HUES48 (cell line): ENCODE data around the gene ALPK1.
"Not testable (repeated sequence)": the region's sequence is repeated elsewhere in the genome, so short reads cannot be mapped to it uniquely, and the experiment has no call there.

Experiments used
- H3K27ac ChIP-seq: one replicate; pipeline ENCODE4 v1.7.0; 2013; ENCODE audit warnings: low read depth, low read length, inconsistent platforms
- H3K27me3 ChIP-seq: 2 replicates; pipeline ENCODE4 v1.6.1; 2013; ENCODE audit warnings: mild to moderate bottlenecking, low read length; ENCODE audit not compliant: control insufficient read depth, insufficient read depth
- H3K36me3 ChIP-seq: 2 replicates; pipeline ENCODE4 v1.6.1; 2013; ENCODE audit warnings: low read length; ENCODE audit not compliant: control insufficient read depth, insufficient read depth
- H3K4me1 ChIP-seq: 2 replicates; pipeline ENCODE4 v1.6.1; 2013; ENCODE audit warnings: mild to moderate bottlenecking, low read length; ENCODE audit not compliant: control insufficient read depth, insufficient read depth
- H3K4me3 ChIP-seq: 2 replicates; pipeline ENCODE4 v1.5.1; 2013; ENCODE audit warnings: mild to moderate bottlenecking, low read depth, low read length
- H3K9ac ChIP-seq: 2 replicates; pipeline ENCODE4 v1.6.1; 2013; ENCODE audit warnings: mild to moderate bottlenecking, low read depth, low read length, moderate library complexity
- H3K9me3 ChIP-seq: 2 replicates; pipeline ENCODE4 v1.6.1; 2013; ENCODE audit warnings: low read length; ENCODE audit not compliant: control insufficient read depth, insufficient read depth

Gene ALPK1

GRCh38 chr4:112284662-112285411 lies 12.3 kb upstream of the ALPK1 start:
- H3K27me3 ChIP-seq = peaks cover 31% of the 10 kb centered on the region
- no peak overlapping the region for H3K27ac ChIP-seq
- peaks cover 8% of the 10 kb centered on the region for H3K4me1 ChIP-seq
- H3K9ac ChIP-seq = no peak overlapping the region
- no peaks in the 10 kb centered on the region for H3K36me3 ChIP-seq
- H3K9me3 ChIP-seq = no peaks in the 10 kb centered on the region
- H3K4me3 ChIP-seq = peak overlapping the region; percentile 81

- H3K9ac ChIP-seq = no peak overlapping the region
- no peaks in the 10 kb centered on the region for H3K9me3 ChIP-seq
- peaks cover 31% of the 10 kb centered on the region for H3K27me3 ChIP-seq
- H3K36me3 ChIP-seq = no peaks in the 10 kb centered on the region
- H3K4me1 ChIP-seq = peaks cover 8% of the 10 kb centered on the region
- no peak overlapping the region for H3K4me3 ChIP-seq
- H3K27ac ChIP-seq = no peak overlapping the region
Measured at GRCh38 chr4:112287258-112287989, 9.7 kb upstream of the ALPK1 start.

GRCh38 chr4:112288455-112288854 lies 8.7 kb upstream of the ALPK1 start:
- Histone ChIP-seq H3K27ac (no peak overlapping the region), H3K4me1 (peaks cover 8% of the 10 kb centered on the region)

GRCh38 chr4:112289407-112290253 lies 7.5 kb upstream of the ALPK1 start:
- Histone ChIP-seq H3K36me3 (no peaks in the 10 kb centered on the region), H3K4me1 (peaks cover 7% of the 10 kb centered on the region), H3K9me3 (no peaks in the 10 kb centered on the region), H3K27me3 (peaks cover 25% of the 10 kb centered on the region), H3K27ac (no peak overlapping the region), H3K4me3 (no peak overlapping the region), H3K9ac (no peak overlapping the region)

More at GRCh38 chr4:112288455-112288854, 8.7 kb upstream of the ALPK1 start:
- Histone ChIP-seq H3K27me3 (peaks cover 31% of the 10 kb centered on the region), H3K9ac (no peak overlapping the region), H3K9me3 (no peaks in the 10 kb centered on the region), H3K4me3 (no peak overlapping the region), H3K36me3 (no peaks in the 10 kb centered on the region)

- Histone ChIP-seq H3K27ac (no peak overlapping the region), H3K27me3 (peaks cover 18% of the 10 kb centered on the region), H3K9ac (no peak overlapping the region), H3K9me3 (no peaks in the 10 kb centered on the region), H3K4me3 (no peak overlapping the region), H3K4me1 (no peaks in the 10 kb centered on the region), H3K36me3 (no peaks in the 10 kb centered on the region)
Measured at GRCh38 chr4:112290341-112290740, 6.8 kb upstream of the ALPK1 start.

- Histone ChIP-seq H3K27me3 (no peaks in the 10 kb centered on the region), H3K4me1 (peaks cover 3% of the 10 kb centered on the region), H3K4me3 (no peak overlapping the region), H3K9me3 (no peaks in the 10 kb centered on the region), H3K36me3 (no peaks in the 10 kb centered on the region), H3K27ac (no peak overlapping the region), H3K9ac (no peak overlapping the region)
Measured at GRCh38 chr4:112299721-112300120, 2.6 kb downstream of the ALPK1 start.

GRCh38 chr4:112302320-112303274 lies 5.4 kb downstream of the ALPK1 start:
- H3K4me3 ChIP-seq = no peak overlapping the region

GRCh38 chr4:112305477-112305876 lies 8.3 kb downstream of the ALPK1 start:
- not testable (repeated sequence) for H3K27me3 ChIP-seq, H3K4me3 ChIP-seq, H3K27ac ChIP-seq, H3K36me3 ChIP-seq, H3K4me1 ChIP-seq, H3K9ac ChIP-seq, H3K9me3 ChIP-seq

More at GRCh38 chr4:112302320-112303274, 5.4 kb downstream of the ALPK1 start:
- H3K4me1 ChIP-seq = peaks cover 3% of the 10 kb centered on the region
- no peak overlapping the region for H3K9ac ChIP-seq
- no peaks in the 10 kb centered on the region for H3K27me3 ChIP-seq
- no peak overlapping the region for H3K27ac ChIP-seq
- no peaks in the 10 kb centered on the region for H3K9me3 ChIP-seq
- H3K36me3 ChIP-seq = no peaks in the 10 kb centered on the region

- H3K4me1 ChIP-seq, H3K27me3 ChIP-seq, H3K9me3 ChIP-seq, H3K27ac ChIP-seq, H3K36me3 ChIP-seq, H3K9ac ChIP-seq: not testable (repeated sequence)
- peak overlapping the region; percentile 42; the same call in 1 of the 2 replicates for H3K4me3 ChIP-seq
Measured at GRCh38 chr4:112309263-112309791, 12.2 kb downstream of the ALPK1 start.

GRCh38 chr4:112311516-112311915 lies 14.3 kb downstream of the ALPK1 start:
- Histone ChIP-seq H3K36me3 (no peaks in the 10 kb centered on the region), H3K9ac (no peak overlapping the region), H3K9me3 (no peaks in the 10 kb centered on the region), H3K27ac (no peak overlapping the region), H3K4me3 (no peak overlapping the region), H3K27me3 (no peaks in the 10 kb centered on the region), H3K4me1 (peaks cover 5% of the 10 kb centered on the region)
